ENCODE data around the gene DAPL1. TPM values are rescaled to one million over a fixed set of nuclear protein-coding genes. Genes with fewer than 3 reads are reported as not detected.

DAPL1 gene
- polyA plus RNA-seq, 3 donors: not detected

DNA sequence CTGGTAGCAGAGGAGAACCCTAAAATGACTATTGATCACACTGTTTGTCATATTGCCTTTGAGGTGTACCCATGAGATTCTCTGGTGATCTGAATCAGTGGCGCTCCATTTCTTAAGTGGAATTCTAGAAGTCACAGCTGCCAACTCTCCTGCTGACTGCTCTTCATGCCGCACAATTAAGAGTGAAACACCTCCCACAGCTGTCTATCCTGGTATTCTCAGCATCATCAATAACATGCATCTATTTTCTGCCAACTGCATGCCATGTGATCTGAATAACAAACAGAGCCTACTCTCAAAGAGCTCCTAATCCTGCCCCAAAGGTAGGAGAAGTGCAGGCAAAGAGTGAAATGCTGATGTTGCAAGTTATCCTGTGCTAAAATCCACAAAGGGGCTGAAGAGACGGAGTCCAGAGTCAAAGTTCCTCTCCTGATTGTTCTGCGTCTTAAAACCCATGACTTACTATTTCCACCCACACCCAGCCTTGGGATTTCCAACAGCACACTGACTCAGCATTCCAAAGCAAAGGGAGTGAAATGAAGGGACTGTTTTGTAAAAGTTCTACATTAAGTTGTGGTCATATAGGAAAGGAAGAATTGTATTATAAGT is 13.7 kb upstream of the DAPL1 start:
- peaks cover 0 to 3% (median 0%) of the 10 kb centered on the region in 3 donors for H3K27me3 Mint-ChIP-seq (ENCODE audit: low read depth in 3 of 3)
- Histone ChIP-seq H4K20me1 (ENCODE audit: insufficient read depth, low read length) (no peaks in the 10 kb centered on the region), H3K9ac (ENCODE audit: insufficient read depth, low read length, poor library complexity, severe bottlenecking) (no peak overlapping the region), H3K79me2 (ENCODE audit: insufficient read depth, low read length) (no peaks in the 10 kb centered on the region), H3K4me3 (replicated peaks in 1 of 3; ENCODE audit: low read depth in 2 of 3, low read length in 3 of 3) (no peak overlapping the region), H3K9me3 (replicated peaks in 1 of 2; ENCODE audit: control insufficient read depth in 1 of 2, insufficient read depth in 1 of 2, low read length in 2 of 2) (peaks cover 0 to 3% of the 10 kb centered on the region in 2 donors), H3K36me3 (replicated peaks in 1 of 2; ENCODE audit: control insufficient read depth in 1 of 2, insufficient read depth in 2 of 2, low read length in 2 of 2) (no peaks in the 10 kb centered on the region), H3K27ac (ENCODE audit: low read depth in 1 of 2, low read length in 2 of 2) (no peak overlapping the region), H3K4me1 (ENCODE audit: control insufficient read depth in 1 of 2, insufficient read depth in 2 of 2, low read length in 2 of 2) (no peaks in the 10 kb centered on the region), H3K4me2 (replicated peaks; ENCODE audit: extremely low read depth, low read length, poor library complexity, severe bottlenecking) (no peak overlapping the region), H3K27me3 (ENCODE audit: control insufficient read depth in 2 of 2, insufficient read depth in 2 of 2, low read length in 2 of 2) (no peaks in the 10 kb centered on the region), H2AFZ (ENCODE audit: insufficient read depth, low read depth, low read length, poor library complexity, severe bottlenecking) (no peak overlapping the region)
- no peak for DNase-seq
- H3K27ac Mint-ChIP-seq: no peak overlapping the region
- 94% methylated on average over 2 of the region's 4 CpGs for WGBS (ENCODE audit: insufficient coverage)
- intact Hi-C loops (cut with micrococcal nuclease): no loop called here
- TF ChIP-seq, protein P1, sequence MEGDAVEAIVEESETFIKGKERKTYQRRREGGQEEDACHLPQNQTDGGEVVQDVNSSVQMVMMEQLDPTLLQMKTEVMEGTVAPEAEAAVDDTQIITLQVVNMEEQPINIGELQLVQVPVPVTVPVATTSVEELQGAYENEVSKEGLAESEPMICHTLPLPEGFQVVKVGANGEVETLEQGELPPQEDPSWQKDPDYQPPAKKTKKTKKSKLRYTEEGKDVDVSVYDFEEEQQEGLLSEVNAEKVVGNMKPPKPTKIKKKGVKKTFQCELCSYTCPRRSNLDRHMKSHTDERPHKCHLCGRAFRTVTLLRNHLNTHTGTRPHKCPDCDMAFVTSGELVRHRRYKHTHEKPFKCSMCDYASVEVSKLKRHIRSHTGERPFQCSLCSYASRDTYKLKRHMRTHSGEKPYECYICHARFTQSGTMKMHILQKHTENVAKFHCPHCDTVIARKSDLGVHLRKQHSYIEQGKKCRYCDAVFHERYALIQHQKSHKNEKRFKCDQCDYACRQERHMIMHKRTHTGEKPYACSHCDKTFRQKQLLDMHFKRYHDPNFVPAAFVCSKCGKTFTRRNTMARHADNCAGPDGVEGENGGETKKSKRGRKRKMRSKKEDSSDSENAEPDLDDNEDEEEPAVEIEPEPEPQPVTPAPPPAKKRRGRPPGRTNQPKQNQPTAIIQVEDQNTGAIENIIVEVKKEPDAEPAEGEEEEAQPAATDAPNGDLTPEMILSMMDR (IDR thresholded peaks at IDR 0.05): no peak
- H3K9me3 Mint-ChIP-seq: peaks cover 0 to 6% (median under 1%) of the 10 kb centered on the region in 7 donors
- H3K4me1 Mint-ChIP-seq: no peaks in the 10 kb centered on the region
- H3K36me3 Mint-ChIP-seq: no peaks in the 10 kb centered on the region
- no peak overlapping the region for H3K4me3 Mint-ChIP-seq

DNA sequence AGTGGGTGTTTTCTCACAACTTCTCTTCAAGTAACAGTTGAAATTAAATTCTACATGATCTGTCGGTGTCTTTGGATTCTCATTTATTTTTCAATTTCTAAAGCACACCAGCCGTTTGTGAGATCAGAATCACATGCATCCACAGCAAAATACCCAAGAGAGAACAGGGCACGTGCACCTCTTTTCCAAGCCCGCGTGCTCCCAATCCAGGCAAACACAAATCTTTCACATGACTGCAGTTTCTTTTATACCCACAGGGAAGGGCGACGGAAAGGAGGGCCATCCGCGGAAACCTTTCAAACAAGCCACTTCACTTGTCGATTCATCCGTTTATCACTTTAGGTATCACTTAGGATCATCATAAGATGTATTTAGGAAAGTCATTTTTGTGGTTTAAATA is 13.0 kb upstream of the DAPL1 start:
- Histone ChIP-seq H3K4me3 (replicated peaks in 1 of 3; ENCODE audit: low read depth in 2 of 3, low read length in 3 of 3) (no peak overlapping the region), H3K4me2 (replicated peaks; ENCODE audit: extremely low read depth, low read length, poor library complexity, severe bottlenecking) (no peak overlapping the region), H3K79me2 (ENCODE audit: insufficient read depth, low read length) (no peaks in the 10 kb centered on the region), H2AFZ (ENCODE audit: insufficient read depth, low read depth, low read length, poor library complexity, severe bottlenecking) (no peak overlapping the region), H3K9me3 (replicated peaks in 1 of 2; ENCODE audit: control insufficient read depth in 1 of 2, insufficient read depth in 1 of 2, low read length in 2 of 2) (peaks cover 0 to 9% of the 10 kb centered on the region in 2 donors), H3K9ac (ENCODE audit: insufficient read depth, low read length, poor library complexity, severe bottlenecking) (no peak overlapping the region), H4K20me1 (ENCODE audit: insufficient read depth, low read length) (no peaks in the 10 kb centered on the region), H3K36me3 (replicated peaks in 1 of 2; ENCODE audit: control insufficient read depth in 1 of 2, insufficient read depth in 2 of 2, low read length in 2 of 2) (no peaks in the 10 kb centered on the region), H3K27me3 (ENCODE audit: control insufficient read depth in 2 of 2, insufficient read depth in 2 of 2, low read length in 2 of 2) (no peaks in the 10 kb centered on the region), H3K4me1 (ENCODE audit: control insufficient read depth in 1 of 2, insufficient read depth in 2 of 2, low read length in 2 of 2) (no peaks in the 10 kb centered on the region), H3K27ac (ENCODE audit: low read depth in 1 of 2, low read length in 2 of 2) (no peak overlapping the region)
- 100% methylated on average over 3 of the region's 11 CpGs for WGBS (ENCODE audit: insufficient coverage)
- intact Hi-C loops (cut with micrococcal nuclease): no loop called here
- H3K4me1 Mint-ChIP-seq: no peaks in the 10 kb centered on the region
- H3K27me3 Mint-ChIP-seq (ENCODE audit: low read depth in 3 of 3): peaks cover 0 to 3% (median 0%) of the 10 kb centered on the region in 3 donors
- DNase-seq: no peak
- no peak overlapping the region for H3K27ac Mint-ChIP-seq
- H3K9me3 Mint-ChIP-seq: peaks cover 0 to 13% (median 3%) of the 10 kb centered on the region in 7 donors
- TF ChIP-seq, protein P1 (IDR thresholded peaks at IDR 0.05): no peak
- H3K36me3 Mint-ChIP-seq: no peaks in the 10 kb centered on the region
- no peak overlapping the region for H3K4me3 Mint-ChIP-seq

Measured in CD14-positive monocyte (primary cell).